ENCODE results near the gene DBH.

DBH gene

DNA sequence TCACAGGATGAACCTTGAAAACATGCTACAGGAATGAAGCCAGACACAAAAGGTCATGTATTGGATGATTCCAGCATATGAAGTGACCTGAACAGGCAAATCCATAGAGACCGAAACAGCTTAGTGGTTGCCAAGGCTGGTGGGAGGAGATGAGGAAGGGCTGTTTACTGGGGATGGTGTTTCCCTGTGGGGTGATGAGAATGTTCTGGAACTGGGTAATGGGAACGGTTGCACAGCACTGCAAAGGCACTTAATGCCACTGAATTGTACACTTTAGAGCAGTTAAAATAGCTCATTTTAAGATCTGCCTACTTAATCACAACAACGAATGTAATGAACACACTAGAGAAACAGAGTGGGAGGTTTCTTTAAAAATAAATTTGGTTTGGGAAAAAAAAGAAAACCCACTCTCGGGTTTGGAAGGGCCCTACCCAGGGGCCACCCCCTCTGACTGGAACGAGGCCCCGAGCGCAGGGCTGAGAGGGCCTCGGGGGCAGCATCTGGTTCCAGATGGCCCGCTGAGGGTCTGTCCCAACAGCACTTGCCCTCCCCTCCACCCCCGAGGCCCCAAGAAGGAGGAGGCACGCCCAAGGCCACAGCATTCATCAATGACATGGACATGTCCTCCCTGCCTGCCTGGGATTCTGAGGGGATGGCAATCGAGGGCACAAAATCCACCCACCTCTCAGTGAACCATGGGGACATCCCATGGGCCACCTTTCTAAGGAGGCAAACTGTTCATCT, 70.3 kb downstream of the DBH start:
- H3K9ac ChIP-seq (ENCODE audit: low read length): no peak overlapping the region
- peaks cover 17% of the 10 kb centered on the region for H3K4me1 ChIP-seq (ENCODE audit: control insufficient read depth, insufficient read depth, low read length)
- H3K36me3 ChIP-seq (ENCODE audit: control insufficient read depth, insufficient read depth, low read length): no peaks in the 10 kb centered on the region
- H3K27me3 ChIP-seq (ENCODE audit: control insufficient read depth, insufficient read depth, low read length): no peaks in the 10 kb centered on the region
- no peak overlapping the region for H3K4me3 ChIP-seq (ENCODE audit: low read depth, low read length)
- H3K9me3 ChIP-seq (ENCODE audit: control insufficient read depth, insufficient read depth, low read depth, low read length): no peaks in the 10 kb centered on the region
- no peak overlapping the region for H3K27ac ChIP-seq (ENCODE audit: low read depth, low read length)

DNA sequence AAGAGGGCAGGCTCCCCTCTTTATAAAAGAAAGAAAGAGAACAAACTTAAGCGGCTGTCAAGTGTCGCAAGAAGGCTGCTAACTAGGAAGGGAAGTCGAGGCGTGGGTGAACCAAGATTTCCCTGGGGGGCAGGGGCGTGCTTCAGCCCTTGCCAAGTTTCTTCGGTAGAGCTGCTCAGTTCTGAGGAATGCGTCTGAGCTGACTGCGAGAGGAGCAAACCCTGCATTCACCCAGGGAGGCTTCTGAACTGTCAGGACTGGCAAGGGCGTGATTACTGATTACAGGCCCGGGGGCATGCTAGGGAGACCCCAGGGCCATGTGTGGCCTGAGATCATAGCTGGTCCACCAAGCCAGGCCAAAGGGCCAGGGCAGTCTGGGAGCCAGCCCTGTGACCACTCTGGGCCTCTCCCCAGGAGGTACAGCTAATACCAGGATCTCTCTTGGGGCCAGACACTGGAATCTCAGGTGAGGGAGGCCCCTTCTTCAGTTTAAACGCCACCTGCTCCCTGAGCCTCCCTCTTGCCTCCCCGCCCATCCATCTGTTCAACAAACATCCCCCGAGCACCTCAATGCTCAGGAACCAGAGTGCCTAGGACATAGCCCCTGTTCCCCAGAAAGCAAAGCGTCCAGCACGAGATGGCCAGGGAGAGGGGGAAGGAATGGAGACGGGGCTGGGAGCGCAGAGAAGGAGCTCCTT, 71.1 kb downstream of the DBH start:
- no peak overlapping the region for H3K9ac ChIP-seq (ENCODE audit: low read length)
- no peak overlapping the region for H3K27ac ChIP-seq (ENCODE audit: low read depth, low read length)
- H3K4me1 ChIP-seq (ENCODE audit: control insufficient read depth, insufficient read depth, low read length): peaks cover 10% of the 10 kb centered on the region
- H3K9me3 ChIP-seq (ENCODE audit: control insufficient read depth, insufficient read depth, low read depth, low read length): no peaks in the 10 kb centered on the region
- H3K27me3 ChIP-seq (ENCODE audit: control insufficient read depth, insufficient read depth, low read length): no peaks in the 10 kb centered on the region
- H3K36me3 ChIP-seq (ENCODE audit: control insufficient read depth, insufficient read depth, low read length): no peaks in the 10 kb centered on the region
- no peak overlapping the region for H3K4me3 ChIP-seq (ENCODE audit: low read depth, low read length)

DNA sequence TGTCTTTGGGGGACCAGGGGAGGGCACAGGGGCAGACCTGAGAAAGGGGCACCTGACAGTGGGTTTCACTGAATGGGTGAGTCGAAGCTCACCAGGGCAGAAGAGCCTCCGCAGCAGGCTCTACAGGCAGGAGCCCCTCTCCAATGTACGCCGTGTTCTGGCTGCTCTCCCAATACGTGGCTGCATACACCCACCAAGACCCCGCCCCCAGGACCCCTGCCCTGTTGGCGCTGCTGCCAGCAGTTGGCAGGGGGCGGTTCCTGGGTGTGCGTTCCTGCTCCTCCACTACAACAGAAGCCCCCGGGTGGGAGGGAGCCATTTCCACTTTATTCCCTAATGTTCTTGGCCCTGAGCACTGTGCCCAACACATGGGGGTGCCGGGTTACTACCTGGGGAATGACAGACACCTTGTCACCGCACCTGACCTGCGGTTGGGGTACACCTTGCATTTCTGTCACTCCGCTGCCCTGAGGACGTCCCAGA, 71.6 kb downstream of the DBH start:
- no peaks in the 10 kb centered on the region for H3K9me3 ChIP-seq (ENCODE audit: control insufficient read depth, insufficient read depth, low read depth, low read length)
- H3K4me1 ChIP-seq (ENCODE audit: control insufficient read depth, insufficient read depth, low read length): peaks cover 5% of the 10 kb centered on the region
- no peaks in the 10 kb centered on the region for H3K36me3 ChIP-seq (ENCODE audit: control insufficient read depth, insufficient read depth, low read length)
- no peak overlapping the region for H3K4me3 ChIP-seq (ENCODE audit: low read depth, low read length)
- no peak overlapping the region for H3K27ac ChIP-seq (ENCODE audit: low read depth, low read length)
- H3K9ac ChIP-seq (ENCODE audit: low read length): no peak overlapping the region
- H3K27me3 ChIP-seq (ENCODE audit: control insufficient read depth, insufficient read depth, low read length): no peaks in the 10 kb centered on the region

DNA sequence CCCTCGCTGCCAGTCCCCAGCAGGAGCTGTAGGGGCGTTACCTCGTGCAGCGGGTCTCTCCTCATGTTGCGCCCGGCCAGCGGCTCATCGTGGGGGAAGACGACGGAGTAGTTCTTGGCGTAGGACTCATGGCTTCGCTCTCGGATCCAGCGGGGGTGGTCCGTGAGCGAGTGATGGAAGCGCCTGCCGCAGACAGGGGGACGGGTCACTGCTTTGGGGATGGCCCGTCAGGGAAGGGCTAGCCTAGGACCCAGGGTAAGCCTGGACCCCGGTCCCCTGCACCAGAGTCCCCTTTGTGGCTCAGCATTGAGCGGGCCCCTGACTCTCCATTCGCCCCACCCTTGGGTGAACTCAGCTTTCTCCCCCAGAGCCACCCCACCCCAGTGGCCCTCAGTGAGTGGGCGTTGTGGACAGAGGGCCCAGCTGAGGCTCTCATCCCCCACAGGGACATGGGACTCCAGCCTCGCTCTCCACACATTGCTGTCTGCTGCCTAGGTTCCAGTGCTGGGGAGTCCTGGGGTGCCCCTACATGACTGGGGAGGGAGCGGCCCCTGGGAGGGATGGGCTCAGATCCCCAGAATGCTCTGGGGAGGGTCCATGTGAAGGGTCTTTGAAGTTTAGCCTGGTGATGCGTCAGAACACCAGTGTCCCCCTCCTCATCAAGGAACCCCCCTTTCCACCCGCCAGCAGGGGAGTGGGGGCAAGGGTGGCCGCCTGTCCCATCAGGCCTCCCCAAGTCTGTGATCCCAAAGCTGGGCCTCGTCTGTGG, 72.3 kb downstream of the DBH start:
- Histone ChIP-seq H3K9ac (ENCODE audit: low read length) (no peak overlapping the region), H3K4me3 (ENCODE audit: low read depth, low read length) (no peak overlapping the region), H3K4me1 (ENCODE audit: control insufficient read depth, insufficient read depth, low read length) (peaks cover 5% of the 10 kb centered on the region; the same call in 1 of the 2 replicates), H3K36me3 (ENCODE audit: control insufficient read depth, insufficient read depth, low read length) (no peaks in the 10 kb centered on the region), H3K9me3 (ENCODE audit: control insufficient read depth, insufficient read depth, low read depth, low read length) (no peaks in the 10 kb centered on the region), H3K27me3 (ENCODE audit: control insufficient read depth, insufficient read depth, low read length) (no peaks in the 10 kb centered on the region), H3K27ac (ENCODE audit: low read depth, low read length) (no peak overlapping the region)

All from HUES6 (cell line).